HepG2 (cell line): ENCODE measurements around the gene AUTS2. TPM values are rescaled to one million over a fixed set of nuclear protein-coding genes. Genes with fewer than 3 reads are reported as not detected.

Source experiments
- ATAC-seq: fragments of 200-7000 bp; cut with Tn5 transposase; 3 replicates; pipeline ENCODE4 v1.9.1; 2020; ENCODE audit warnings: mild to moderate bottlenecking, moderate library complexity
- BruUV-seq: library from RNA; stranded (reverse); fragments of 400-500 nt; replicated peaks from 2 replicates; lab custom pipeline; 2021; lab: Mats Ljungman, UMichigan
- CTCF ChIA-PET: fragments of 300-600 bp; formaldehyde crosslinking; extraction: SDS; loops from one replicate; lab custom pipeline; 2021; ENCODE audit warnings: low total read pairs, inconsistent platforms, low intra/inter-chr PET ratio; lab: Yijun Ruan, JAX
- POLR2A ChIA-PET: fragments of 350-600 bp; sonication (Branson Sonifier 250); formaldehyde crosslinking; loops from one replicate; lab custom pipeline; 2020; ENCODE audit warnings: antibody characterized with exemption, inconsistent platforms; lab: Yijun Ruan, JAX
- DNase-seq: peaks from one replicate; pipeline ENCODE4 v3.0.0-alpha.2; 2015; ENCODE audit warnings: low spot score
- FAIRE-seq: peaks from 3 replicates; lab custom pipeline; 2011; peaks lifted over from hg19 to GRCh38; lab: Jason Lieb, UNC
- H2AFZ ChIP-seq: one replicate; pipeline ENCODE4 v1.6.1; 2011; ENCODE audit warnings: low read length, inconsistent platforms
- H3K27ac ChIP-seq: fragments of 300-600 bp; 3 replicates; pipeline ENCODE4 v1.8.0; 2011; ENCODE audit warnings: mixed run types, mild to moderate bottlenecking, mixed read lengths, low read length, inconsistent platforms; ENCODE audit not compliant: insufficient read depth; ENCODE audit errors: extremely low read length
- H3K27me3 ChIP-seq, 2 experiments: fragments of 200-600 bp in 1 of 2; 2 replicates in 1 of 2; 3 replicates in 1 of 2; pipeline versions ENCODE4 v1.6.0 to v1.8.0; 2011; ENCODE audit warnings: low read length in 2 of 2, mild to moderate bottlenecking in 2 of 2, moderate library complexity in 2 of 2, inconsistent platforms in 1 of 2; ENCODE audit not compliant: insufficient read depth in 2 of 2, control insufficient read depth in 1 of 2
- H3K36me3 ChIP-seq, 2 experiments: fragments of 200-600 bp in 1 of 2; replicated peaks in 1 of 2; 2 replicates in 1 of 2; 3 replicates in 1 of 2; pipeline versions ENCODE4 v1.5.1 to v1.8.0; 2011; ENCODE audit warnings: low read length in 2 of 2, inconsistent platforms in 1 of 2; ENCODE audit not compliant: insufficient read depth in 2 of 2, control insufficient read depth in 1 of 2
- H3K4me1 ChIP-seq: 2 replicates; pipeline ENCODE4 v1.5.1; 2012; ENCODE audit warnings: low read length, inconsistent platforms; ENCODE audit not compliant: insufficient read depth
- H3K4me2 ChIP-seq: 2 replicates; pipeline ENCODE4 v1.6.0; 2011; ENCODE audit warnings: low read depth, low read length, inconsistent platforms
- H3K4me3 ChIP-seq, 3 experiments: fragments of 200-600 bp in 1 of 3; sonication (generic), shearing (Covaris generic) in 1 of 3; replicated peaks in 1 of 3; 2 replicates each; pipeline ENCODE4 v1.5.1; 2011 to 2016; ENCODE audit warnings: low read length in 3 of 3, inconsistent platforms in 2 of 3, low read depth in 2 of 3, mild to moderate bottlenecking in 2 of 3, control low read depth in 1 of 3, mixed read lengths in 1 of 3; ENCODE audit not compliant: insufficient read depth in 1 of 3
- H3K79me2 ChIP-seq: one replicate; pipeline ENCODE4 v1.6.1; 2011; ENCODE audit warnings: low read length, inconsistent platforms; ENCODE audit not compliant: insufficient read depth
- H3K9ac ChIP-seq: 2 replicates; pipeline ENCODE4 v1.6.0; 2011; ENCODE audit warnings: mild to moderate bottlenecking, low read depth, low read length, inconsistent platforms; ENCODE audit not compliant: insufficient read depth
- H3K9me3 ChIP-seq: 2 replicates; pipeline ENCODE4 v1.5.1; 2012; ENCODE audit warnings: mild to moderate bottlenecking, low read length
- H4K20me1 ChIP-seq: 2 replicates; pipeline ENCODE4 v1.6.0; 2011; ENCODE audit warnings: inconsistent platforms, mild to moderate bottlenecking, low read length, moderate library complexity; ENCODE audit not compliant: insufficient read depth
- CSRNP2 ChIP-seq: sonication (generic); formaldehyde crosslinking; conservative IDR thresholded peaks from 2 replicates; pipeline ENCODE4 v1.8.0; 2022; ENCODE audit warnings: low read depth, missing genetic modification reagents
- FOXC1 ChIP-seq: sonication (generic); formaldehyde crosslinking; IDR thresholded peaks from 2 replicates; pipeline ENCODE4 v1.8.0; 2022; ENCODE audit warnings: mild to moderate bottlenecking, missing genetic modification reagents, borderline replicate concordance
- IRX3 ChIP-seq: sonication (generic); formaldehyde crosslinking; IDR thresholded peaks from 2 replicates; pipeline ENCODE4 v1.8.1; 2023; ENCODE audit warnings: mild to moderate bottlenecking, low read depth, missing genetic modification reagents, borderline replicate concordance
- KMT2A ChIP-seq: sonication (generic); formaldehyde crosslinking; IDR thresholded peaks from 2 replicates; pipeline ENCODE4 v1.4.0; 2020; ENCODE audit warnings: missing genetic modification reagents
- MAX ChIP-seq: IDR thresholded peaks from 2 replicates; pipeline ENCODE4 v1.6.1; 2012; ENCODE audit warnings: inconsistent platforms
- RFX5 ChIP-seq: IDR thresholded peaks from 2 replicates; pipeline ENCODE4 v1.6.1; 2011; ENCODE audit warnings: low read depth, low read length, improper control_type of control experiment
- THAP9 ChIP-seq: sonication (generic); formaldehyde crosslinking; IDR thresholded peaks from 2 replicates; pipeline ENCODE4; 2020; ENCODE audit warnings: missing genetic modification reagents, mild to moderate bottlenecking, borderline replicate concordance
- ZNF234 ChIP-seq: sonication (generic); formaldehyde crosslinking; conservative IDR thresholded peaks from 2 replicates; pipeline ENCODE4 v1.5.1; 2020; ENCODE audit warnings: mild to moderate bottlenecking, missing genetic modification reagents
- ZNF274 ChIP-seq: sonication (generic); formaldehyde crosslinking; IDR thresholded peaks from 2 replicates; pipeline ENCODE4 v1.5.1; 2020; ENCODE audit warnings: mild to moderate bottlenecking, missing genetic modification reagents
- WGBS: methylation state at CpG from one replicate; pipeline ENCODE4 v1.1.6; 2017; ENCODE audit warnings: low lambda C conversion rate; 5-methylcytosine and 5-hydroxymethylcytosine counted together
- in situ Hi-C: cut with HindIII; loops from 2 replicates; pipeline ENCODE4 v1.10.0; 2017; ENCODE audit warnings: low pct_unique_long_range_greater_than_20kb; ENCODE audit not compliant: extremely low pct_ligation_motif_present
- intact Hi-C: fragments of 100-400 bp; cut with micrococcal nuclease; formaldehyde crosslinking; loops from one replicate; pipeline ENCODE4 v1.10.0; 2022; ENCODE audit not compliant: unreplicated experiment
- polyA plus RNA-seq, 8 experiments: library from polyadenylated mRNA; depleted of rRNA in 3 of 8; stranded (reverse) in 7 of 8; unstranded in 1 of 8; fragments of >200 nt; fragmentation: Illumina TruSeq in 4 of 8; extraction: Trizol in 4 of 8; gene quantifications; 2 replicates each; pipeline versions ENCODE4 v1.2.1 to v1.2.3, GENCODE V29; 2011 to 2016; ENCODE audit warnings: low read depth in 4 of 8, missing spikeins in 1 of 8, mixed read lengths in 1 of 8; ENCODE audit not compliant: insufficient read depth in 1 of 8
- total RNA-seq, 5 experiments: library from RNA; depleted of rRNA; stranded (reverse); fragments of >200 nt; fragmentation: Illumina TruSeq; extraction: Trizol; gene quantifications; 2 replicates each; pipeline ENCODE4 v1.2.3, GENCODE V29; 2016; ENCODE audit warnings: low read depth in 1 of 5
- TF ChIP-seq, protein P1 (sequence below): sonication (generic); formaldehyde crosslinking; IDR thresholded peaks from 2 replicates; pipeline ENCODE4 v1.4.0; 2020; ENCODE audit warnings: missing genetic modification reagents, borderline replicate concordance

The AUTS2 gene
- total and polyA plus RNA-seq, 2 of the 13 experiments (the other 11 are each of a cell fraction or from before 2014, with no cell fraction given): 0.38 TPM; not detected in 1

DNA sequence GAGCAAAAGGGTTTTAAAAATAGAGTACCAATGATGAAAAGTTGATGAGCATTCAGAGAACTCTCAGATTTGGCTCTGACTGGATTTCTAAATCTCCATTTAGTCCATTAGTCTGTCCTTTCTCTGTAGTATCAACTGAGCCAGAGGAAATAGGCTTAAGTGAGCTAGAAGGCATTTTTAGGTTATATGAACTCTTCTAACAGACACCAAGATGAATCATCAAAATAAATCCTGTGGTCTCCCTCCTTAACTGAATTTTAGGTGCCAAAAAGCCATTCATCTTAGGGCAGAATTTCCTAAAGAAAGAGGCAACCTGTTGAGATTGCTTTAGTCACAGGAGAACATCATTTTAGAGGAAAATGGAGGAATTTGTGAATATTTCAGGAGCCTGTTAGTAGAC lies 305.1 kb downstream of the AUTS2 start:
- H3K4me3 ChIP-seq: no peak overlapping the region
- H3K9me3 ChIP-seq: no peaks in the 10 kb centered on the region
- intact Hi-C loops: no loop called here
- TF ChIP-seq IRX3 (CRISPR knock-in tag) (no peak), FOXC1 (no peak), KMT2A (CRISPR knock-in tag) (no peak), MAX (no peak), ZNF234 (CRISPR knock-in tag) (no peak)
- ChIA-PET POLR2A (no interaction called here), CTCF (no interaction called here)
- ATAC-seq (no peak), DNase-seq (no peak), FAIRE-seq (no peak)
- H3K27me3 ChIP-seq: no peaks in the 10 kb centered on the region
- H4K20me1 ChIP-seq: no peaks in the 10 kb centered on the region
- no TSS peak for BruUV-seq
- in situ Hi-C loops: no loop called here
- H3K36me3 ChIP-seq: no peaks in the 10 kb centered on the region
- no peak overlapping the region for H3K27ac ChIP-seq
- H2AFZ ChIP-seq: no peak overlapping the region
- H3K4me2 ChIP-seq: no peak overlapping the region
- no peak overlapping the region for H3K9ac ChIP-seq
- H3K79me2 ChIP-seq: no peaks in the 10 kb centered on the region
- H3K4me1 ChIP-seq: no peaks in the 10 kb centered on the region

DNA sequence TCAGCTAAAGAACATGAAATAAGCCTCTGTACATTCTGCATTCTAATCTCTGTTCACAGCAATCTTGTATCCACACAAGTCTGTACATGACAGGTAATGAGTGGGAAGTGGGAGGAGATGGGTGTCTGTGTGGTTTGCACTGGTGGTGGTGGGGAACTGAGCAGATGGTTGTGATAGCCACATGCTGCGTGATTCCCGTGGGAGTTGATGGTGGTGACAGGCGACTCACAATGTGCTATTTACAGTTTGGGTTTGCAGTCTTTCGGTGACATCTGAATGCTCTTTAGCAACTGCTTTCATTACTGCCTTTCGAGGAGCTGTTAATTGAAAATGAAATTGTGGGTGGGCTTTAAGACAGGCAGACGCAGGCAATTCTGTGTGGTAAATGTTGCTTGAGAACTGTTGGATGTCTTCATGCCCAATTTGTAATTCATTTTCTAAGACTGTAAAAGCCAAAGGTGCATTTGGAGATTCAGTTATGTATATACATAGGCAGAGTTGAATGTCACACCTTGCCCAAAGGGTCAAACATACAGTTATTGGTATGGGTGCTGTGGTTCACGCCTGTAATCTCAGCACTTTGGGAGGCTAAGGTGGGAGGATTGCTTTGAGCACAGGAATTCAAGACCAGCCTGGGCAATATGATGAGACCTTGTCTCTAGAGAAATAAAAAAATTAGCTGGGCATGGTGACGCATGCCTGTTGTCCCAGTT lies 308.2 kb downstream of the AUTS2 start:
- Histone ChIP-seq H3K4me1 (no peaks in the 10 kb centered on the region), H3K4me2 (no peak overlapping the region), H3K9me3 (no peaks in the 10 kb centered on the region), H3K27ac (no peak overlapping the region), H3K79me2 (no peaks in the 10 kb centered on the region), H3K4me3 (no peak overlapping the region), H3K27me3 (no peaks in the 10 kb centered on the region), H4K20me1 (no peaks in the 10 kb centered on the region), H2AFZ (no peak overlapping the region), H3K36me3 (no peaks in the 10 kb centered on the region), H3K9ac (no peak overlapping the region)
- ATAC-seq: no peak
- intact Hi-C loops (no loop called here), in situ Hi-C loops (no loop called here)
- FAIRE-seq: no peak
- ChIA-PET POLR2A (no interaction called here), CTCF (no interaction called here)
- no peak for DNase-seq
- BruUV-seq: no TSS peak
- 21% methylated on average over 8 of the region's 8 CpGs for WGBS
- TF ChIP-seq CSRNP2 (CRISPR knock-in tag): no peak
- TF ChIP-seq, protein P1, sequence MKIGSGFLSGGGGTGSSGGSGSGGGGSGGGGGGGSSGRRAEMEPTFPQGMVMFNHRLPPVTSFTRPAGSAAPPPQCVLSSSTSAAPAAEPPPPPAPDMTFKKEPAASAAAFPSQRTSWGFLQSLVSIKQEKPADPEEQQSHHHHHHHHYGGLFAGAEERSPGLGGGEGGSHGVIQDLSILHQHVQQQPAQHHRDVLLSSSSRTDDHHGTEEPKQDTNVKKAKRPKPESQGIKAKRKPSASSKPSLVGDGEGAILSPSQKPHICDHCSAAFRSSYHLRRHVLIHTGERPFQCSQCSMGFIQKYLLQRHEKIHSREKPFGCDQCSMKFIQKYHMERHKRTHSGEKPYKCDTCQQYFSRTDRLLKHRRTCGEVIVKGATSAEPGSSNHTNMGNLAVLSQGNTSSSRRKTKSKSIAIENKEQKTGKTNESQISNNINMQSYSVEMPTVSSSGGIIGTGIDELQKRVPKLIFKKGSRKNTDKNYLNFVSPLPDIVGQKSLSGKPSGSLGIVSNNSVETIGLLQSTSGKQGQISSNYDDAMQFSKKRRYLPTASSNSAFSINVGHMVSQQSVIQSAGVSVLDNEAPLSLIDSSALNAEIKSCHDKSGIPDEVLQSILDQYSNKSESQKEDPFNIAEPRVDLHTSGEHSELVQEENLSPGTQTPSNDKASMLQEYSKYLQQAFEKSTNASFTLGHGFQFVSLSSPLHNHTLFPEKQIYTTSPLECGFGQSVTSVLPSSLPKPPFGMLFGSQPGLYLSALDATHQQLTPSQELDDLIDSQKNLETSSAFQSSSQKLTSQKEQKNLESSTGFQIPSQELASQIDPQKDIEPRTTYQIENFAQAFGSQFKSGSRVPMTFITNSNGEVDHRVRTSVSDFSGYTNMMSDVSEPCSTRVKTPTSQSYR (CRISPR knock-in tag): no peak
- no peak for TF ChIP-seq THAP9 (CRISPR knock-in tag)
- TF ChIP-seq ZNF274: no peak
- no peak for TF ChIP-seq RFX5
